Measurements from ENCODE around the gene HOXB6. TPM values are rescaled to one million over a fixed set of nuclear protein-coding genes. Genes with fewer than 3 reads are reported as not detected.
A peak's percentile ranks its signal among the peaks of the same experiment; 100 is the strongest.

The HOXB6 gene
- polyA plus RNA-seq, 4 donors, result 0.45 to 17.5 (median 4.0) TPM

DNA sequence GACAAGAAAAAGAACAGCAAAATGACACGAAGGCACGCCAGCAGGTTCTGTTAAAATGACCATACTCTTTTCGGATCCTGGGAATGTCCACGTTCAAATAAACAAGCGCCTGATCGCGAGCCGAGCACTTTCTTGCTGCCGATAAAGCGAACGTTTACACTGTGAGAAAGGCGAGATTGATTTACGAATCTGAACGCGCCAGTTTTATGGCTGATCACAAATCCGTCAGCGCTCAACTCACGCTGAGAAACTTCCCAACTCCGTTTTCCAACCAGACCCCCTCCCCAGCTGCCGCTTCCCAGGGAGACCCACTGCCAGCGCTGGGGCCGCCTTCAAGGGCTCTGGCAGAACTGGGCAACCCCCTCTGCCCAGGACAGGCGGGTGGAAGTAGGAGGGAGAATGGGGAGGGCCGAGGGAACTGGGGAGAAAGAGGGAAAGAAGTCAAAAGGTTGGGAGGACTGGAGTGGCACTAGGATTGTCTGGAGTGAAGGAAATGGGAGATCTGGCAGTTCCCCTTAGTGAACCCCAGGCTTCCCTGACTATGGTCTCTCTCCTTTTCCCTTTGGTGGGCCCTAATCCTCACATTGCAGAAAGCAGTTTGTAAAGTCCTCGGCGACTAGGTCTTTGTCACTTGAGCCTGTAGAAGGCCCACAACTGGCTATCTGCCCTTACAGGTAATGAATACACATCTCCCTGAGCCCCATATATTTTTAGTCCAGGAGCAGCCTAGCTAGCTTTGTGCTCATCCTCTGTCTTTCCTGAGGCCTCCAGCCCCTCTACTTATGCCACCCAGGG lies 33.6 kb downstream of the HOXB6 start:
- H3K4me3 ChIP-seq (ENCODE audit: low read depth in 1 of 3, low read length in 3 of 3), result peak overlapping the region in 1 of 3 donors; percentile 25
- peaks cover 0 to 99% (median 2%) of the 10 kb centered on the region in 3 donors for H3K27me3 ChIP-seq (ENCODE audit: control insufficient read depth in 3 of 3, insufficient read depth in 3 of 3, low read length in 3 of 3)
- peaks cover 0 to 38% (median 0%) of the 10 kb centered on the region in 3 donors for H3K36me3 ChIP-seq (ENCODE audit: control insufficient read depth in 3 of 3, insufficient read depth in 2 of 3, low read depth in 1 of 3, low read length in 3 of 3)
- no peak for FAIRE-seq
- H3K9me3 ChIP-seq (ENCODE audit: control insufficient read depth in 2 of 2, insufficient read depth in 1 of 2, low read depth in 1 of 2, low read length in 1 of 2), result no peaks in the 10 kb centered on the region
- 23 to 31% (median 28%) methylated on average over 26 of the region's 26 CpGs for WGBS, 3 donors
- no peak for DNase-seq
- H3K4me1 ChIP-seq (ENCODE audit: control insufficient read depth in 3 of 3, insufficient read depth in 2 of 3, low read depth in 1 of 3, low read length in 2 of 3), result peaks cover 0 to 38% (median 7%) of the 10 kb centered on the region in 3 donors
- peak overlapping the region in 2 of 3 donors; percentile 82 to 85 for H3K27ac ChIP-seq (ENCODE audit: low read depth in 1 of 3, low read length in 2 of 3)

DNA sequence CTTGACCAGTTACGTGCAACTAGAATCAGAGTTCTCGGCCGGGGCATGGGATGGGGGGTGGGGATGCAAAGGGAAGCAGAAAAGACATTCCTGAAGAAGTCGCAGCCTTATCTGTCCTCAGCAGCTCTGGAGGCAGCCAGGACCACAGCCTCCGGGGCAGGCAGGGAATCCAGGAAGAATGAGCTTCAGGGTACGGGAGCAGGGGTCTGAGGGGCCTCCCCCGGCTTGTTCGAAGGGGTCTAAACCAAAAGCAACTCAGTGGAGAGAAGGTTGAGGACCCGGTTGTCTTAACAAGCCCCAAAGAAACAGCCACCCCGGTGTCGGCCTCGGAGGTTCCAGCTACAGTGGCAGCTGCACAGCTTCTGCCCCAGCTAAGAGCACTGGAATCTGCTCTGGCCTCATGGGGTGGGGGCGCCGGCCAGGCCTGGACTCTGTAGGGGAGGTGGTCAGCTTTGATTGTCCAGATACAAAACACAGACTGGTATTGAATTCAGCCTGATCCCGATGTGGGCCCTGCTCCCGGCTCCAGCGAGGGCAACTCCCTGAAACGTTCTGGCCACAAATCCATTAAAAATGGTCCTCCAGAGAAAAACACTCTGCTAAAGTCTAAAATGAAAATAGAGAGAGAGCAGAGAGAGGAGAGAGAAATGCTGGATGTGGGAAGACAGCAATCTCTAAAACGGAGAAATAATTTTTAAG lies 34.3 kb downstream of the HOXB6 start:
- FAIRE-seq (no peak), DNase-seq (no peak)
- 17 to 28% (median 25%) methylated on average over 19 of the region's 19 CpGs for WGBS, 3 donors
- H3K4me3 ChIP-seq (ENCODE audit: low read depth in 1 of 3, low read length in 3 of 3), result peak overlapping the region in 1 of 3 donors; percentile 25
- H3K27me3 ChIP-seq (ENCODE audit: control insufficient read depth in 3 of 3, insufficient read depth in 3 of 3, low read length in 3 of 3), result peaks cover 0 to 99% (median 2%) of the 10 kb centered on the region in 3 donors
- peak overlapping the region in 2 of 3 donors; percentile 82 to 85 for H3K27ac ChIP-seq (ENCODE audit: low read depth in 1 of 3, low read length in 2 of 3)
- H3K4me1 ChIP-seq (ENCODE audit: control insufficient read depth in 3 of 3, insufficient read depth in 2 of 3, low read depth in 1 of 3, low read length in 2 of 3), result peaks cover 0 to 41% (median 4%) of the 10 kb centered on the region in 3 donors
- peaks cover 0 to 32% (median 0%) of the 10 kb centered on the region in 3 donors for H3K36me3 ChIP-seq (ENCODE audit: control insufficient read depth in 3 of 3, insufficient read depth in 2 of 3, low read depth in 1 of 3, low read length in 3 of 3)
- H3K9me3 ChIP-seq (ENCODE audit: control insufficient read depth in 2 of 2, insufficient read depth in 1 of 2, low read depth in 1 of 2, low read length in 1 of 2), result no peaks in the 10 kb centered on the region

DNA sequence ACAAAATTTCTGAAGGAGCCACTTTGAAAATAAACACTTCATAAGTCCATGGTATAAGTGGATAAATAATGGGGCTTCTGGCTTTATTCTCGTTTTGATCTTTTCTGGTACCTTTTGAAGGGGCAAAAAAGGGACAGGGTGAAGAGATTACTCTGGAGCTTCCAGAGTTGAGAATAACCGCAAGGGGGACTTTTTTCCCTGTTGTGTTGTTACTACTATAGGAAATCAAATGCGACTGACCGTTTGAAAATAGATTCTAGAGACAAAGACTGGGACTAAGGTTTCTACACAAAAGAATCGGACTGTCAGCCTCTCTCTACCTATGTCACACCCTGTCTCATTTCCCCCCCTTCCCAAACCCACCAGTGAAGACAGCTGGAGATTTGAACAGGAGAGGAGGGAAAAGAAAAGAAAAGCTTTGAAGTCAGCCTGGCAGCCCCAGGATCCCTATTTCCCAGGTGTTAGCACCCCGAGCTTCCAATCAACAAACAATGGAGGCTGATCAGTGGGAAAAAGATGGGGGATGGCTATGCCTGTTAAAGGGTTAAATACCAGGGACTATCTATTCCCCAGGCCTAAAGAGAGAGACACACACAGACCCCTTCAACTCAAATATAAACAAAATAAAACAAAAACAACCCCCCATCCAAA lies 35.0 kb downstream of the HOXB6 start:
- Histone ChIP-seq H3K9me3 (ENCODE audit: control insufficient read depth in 2 of 2, insufficient read depth in 1 of 2, low read depth in 1 of 2, low read length in 1 of 2) (no peaks in the 10 kb centered on the region), H3K27me3 (ENCODE audit: control insufficient read depth in 3 of 3, insufficient read depth in 3 of 3, low read length in 3 of 3) (peaks cover 0 to 99% (median 2%) of the 10 kb centered on the region in 3 donors), H3K4me1 (ENCODE audit: control insufficient read depth in 3 of 3, insufficient read depth in 2 of 3, low read depth in 1 of 3, low read length in 2 of 3) (peaks cover 0 to 45% (median 4%) of the 10 kb centered on the region in 3 donors), H3K36me3 (ENCODE audit: control insufficient read depth in 3 of 3, insufficient read depth in 2 of 3, low read depth in 1 of 3, low read length in 3 of 3) (peaks cover 0 to 35% (median 0%) of the 10 kb centered on the region in 3 donors), H3K4me3 (ENCODE audit: low read depth in 1 of 3, low read length in 3 of 3) (peak overlapping the region in 1 of 3 donors; percentile 25), H3K27ac (ENCODE audit: low read depth in 1 of 3, low read length in 2 of 3) (peak overlapping the region in 2 of 3 donors; percentile 82 to 85)
- DNase-seq (no peak), FAIRE-seq (no peak)
- WGBS, 3 donors, result 14 to 35% (median 34%) methylated on average over 6 of the region's 6 CpGs

DNA sequence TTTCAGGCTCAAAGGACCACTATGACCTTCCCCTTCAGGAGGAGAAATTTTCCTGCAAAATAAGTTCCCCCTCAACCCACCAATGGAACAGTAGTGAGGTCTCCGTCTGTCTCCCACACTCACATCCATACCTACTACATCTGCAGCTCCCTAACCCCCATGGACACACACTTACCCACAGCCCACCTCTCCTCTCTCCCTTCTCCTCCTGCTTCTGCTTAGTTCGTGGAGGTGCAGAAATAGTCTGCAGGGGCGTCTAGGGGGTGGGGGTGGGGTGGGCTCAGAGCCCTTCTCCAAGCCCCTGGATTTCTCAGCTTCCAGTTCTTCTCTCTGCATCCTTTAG lies 35.6 kb downstream of the HOXB6 start:
- FAIRE-seq, result no peak
- H3K4me1 ChIP-seq (ENCODE audit: control insufficient read depth in 3 of 3, insufficient read depth in 2 of 3, low read depth in 1 of 3, low read length in 2 of 3), result peaks cover 0 to 44% (median 4%) of the 10 kb centered on the region in 3 donors
- no peaks in the 10 kb centered on the region for H3K9me3 ChIP-seq (ENCODE audit: control insufficient read depth in 2 of 2, insufficient read depth in 1 of 2, low read depth in 1 of 2, low read length in 1 of 2)
- H3K4me3 ChIP-seq (ENCODE audit: low read depth in 1 of 3, low read length in 3 of 3), result peak overlapping the region in 1 of 3 donors; percentile 25
- H3K27ac ChIP-seq (ENCODE audit: low read depth in 1 of 3, low read length in 2 of 3), result peak overlapping the region in 2 of 3 donors; percentile 82 to 85
- peaks cover 0 to 37% (median 0%) of the 10 kb centered on the region in 3 donors for H3K36me3 ChIP-seq (ENCODE audit: control insufficient read depth in 3 of 3, insufficient read depth in 2 of 3, low read depth in 1 of 3, low read length in 3 of 3)
- 9 to 32% (median 21%) methylated on average over 2 to 3 of the region's 3 CpGs for WGBS, 3 donors
- DNase-seq, result no peak
- H3K27me3 ChIP-seq (ENCODE audit: control insufficient read depth in 3 of 3, insufficient read depth in 3 of 3, low read length in 3 of 3), result peaks cover 0 to 99% (median 2%) of the 10 kb centered on the region in 3 donors

DNA sequence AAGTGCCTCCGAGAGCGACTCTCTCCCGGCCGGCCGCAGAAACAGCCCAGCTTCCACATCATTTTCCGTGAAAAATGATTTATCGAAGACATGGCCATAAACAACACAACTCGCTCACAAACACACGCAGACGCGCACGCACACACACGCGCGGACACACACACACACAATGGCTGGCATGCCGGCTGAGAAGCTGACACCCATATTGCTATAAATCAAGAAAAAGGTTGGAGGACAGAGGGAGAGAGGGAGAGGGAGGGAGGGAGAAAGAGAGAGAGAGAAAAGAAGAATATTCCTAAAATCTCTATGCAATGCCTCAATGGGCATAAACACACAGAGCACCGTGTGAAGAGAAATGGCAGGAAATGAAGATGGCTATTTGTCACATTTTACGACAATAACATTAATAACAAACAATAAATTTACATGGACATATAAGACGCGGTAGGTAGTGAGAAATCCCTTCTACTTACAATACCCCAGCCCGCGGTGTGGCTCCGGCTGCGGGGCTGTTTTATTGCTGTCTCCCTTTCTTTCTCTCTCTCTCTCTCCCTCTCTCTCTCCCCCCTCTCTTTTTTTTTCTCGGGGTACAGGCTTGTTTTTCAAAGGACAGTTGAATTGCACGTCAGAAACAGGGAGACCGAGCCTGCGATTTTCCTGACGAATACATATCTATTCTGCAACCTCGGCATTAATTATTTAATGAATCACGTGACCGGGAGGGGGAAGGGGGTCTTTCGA lies 36.1 kb downstream of the HOXB6 start:
- DNase-seq, result peak in 1 of 2 donors; percentile 22
- WGBS, 3 donors, result 16 to 30% (median 18%) methylated on average over 33 of the region's 33 CpGs
- peaks cover 0 to 41% (median 4%) of the 10 kb centered on the region in 3 donors for H3K4me1 ChIP-seq (ENCODE audit: control insufficient read depth in 3 of 3, insufficient read depth in 2 of 3, low read depth in 1 of 3, low read length in 2 of 3)
- FAIRE-seq, result no peak
- peak overlapping the region in 1 of 3 donors; percentile 11 for H3K4me3 ChIP-seq (ENCODE audit: low read depth in 1 of 3, low read length in 3 of 3)
- no peaks in the 10 kb centered on the region for H3K9me3 ChIP-seq (ENCODE audit: control insufficient read depth in 2 of 2, insufficient read depth in 1 of 2, low read depth in 1 of 2, low read length in 1 of 2)
- peak overlapping the region in 2 of 3 donors; percentile 64 to 85 for H3K27ac ChIP-seq (ENCODE audit: low read depth in 1 of 3, low read length in 2 of 3)
- H3K36me3 ChIP-seq (ENCODE audit: control insufficient read depth in 3 of 3, insufficient read depth in 2 of 3, low read depth in 1 of 3, low read length in 3 of 3), result peaks cover 0 to 36% (median 0%) of the 10 kb centered on the region in 3 donors
- peaks cover 0 to 97% (median 2%) of the 10 kb centered on the region in 3 donors for H3K27me3 ChIP-seq (ENCODE audit: control insufficient read depth in 3 of 3, insufficient read depth in 3 of 3, low read length in 3 of 3)

DNA sequence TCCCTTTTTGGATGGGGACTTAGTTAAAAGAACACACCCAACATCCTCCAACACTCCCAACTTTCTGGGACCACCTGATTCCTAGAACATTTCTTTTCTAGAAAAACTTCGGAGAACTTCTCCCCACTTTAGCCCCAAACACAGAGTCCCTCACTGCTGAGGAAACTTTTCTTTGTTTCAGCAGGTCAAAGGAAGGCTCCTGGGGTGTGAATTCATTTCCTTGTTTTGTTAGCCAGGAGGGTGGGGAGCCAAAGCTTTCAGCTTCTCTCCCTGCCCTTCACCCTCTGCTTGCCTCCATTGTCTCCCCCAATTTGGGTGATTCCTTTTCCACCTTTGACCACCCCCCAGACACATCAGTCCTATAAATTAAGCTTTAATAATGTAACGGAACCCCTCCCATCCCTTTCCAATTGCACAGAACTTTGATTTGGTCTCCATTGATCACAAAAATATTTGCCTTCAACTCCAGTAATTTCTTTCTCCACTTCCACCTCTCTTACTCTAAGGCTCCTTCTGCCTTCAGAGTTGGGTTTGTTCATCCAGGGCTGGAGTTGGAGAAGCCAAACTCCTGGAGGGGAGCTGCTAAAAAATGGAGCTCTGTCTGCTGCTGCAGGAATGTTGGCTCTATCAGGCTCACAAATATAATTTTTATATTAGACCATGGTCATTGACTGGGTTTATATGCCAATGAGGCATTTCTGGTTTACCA lies 37.0 kb downstream of the HOXB6 start:
- peaks cover 0 to 97% (median 2%) of the 10 kb centered on the region in 3 donors for H3K27me3 ChIP-seq (ENCODE audit: control insufficient read depth in 3 of 3, insufficient read depth in 3 of 3, low read length in 3 of 3)
- no peak for FAIRE-seq
- peaks cover 0 to 34% (median 0%) of the 10 kb centered on the region in 3 donors for H3K36me3 ChIP-seq (ENCODE audit: control insufficient read depth in 3 of 3, insufficient read depth in 2 of 3, low read depth in 1 of 3, low read length in 3 of 3)
- 27 to 58% (median 50%) methylated on average over 2 of the region's 2 CpGs for WGBS, 3 donors
- peak overlapping the region in 2 of 3 donors; percentile 48 to 85 for H3K27ac ChIP-seq (ENCODE audit: low read depth in 1 of 3, low read length in 2 of 3)
- DNase-seq, result no peak
- no peaks in the 10 kb centered on the region for H3K9me3 ChIP-seq (ENCODE audit: control insufficient read depth in 2 of 2, insufficient read depth in 1 of 2, low read depth in 1 of 2, low read length in 1 of 2)
- H3K4me3 ChIP-seq (ENCODE audit: low read depth in 1 of 3, low read length in 3 of 3), result peak overlapping the region in 1 of 3 donors; percentile 11
- peaks cover 0 to 41% (median 4%) of the 10 kb centered on the region in 3 donors for H3K4me1 ChIP-seq (ENCODE audit: control insufficient read depth in 3 of 3, insufficient read depth in 2 of 3, low read depth in 1 of 3, low read length in 2 of 3)

DNA sequence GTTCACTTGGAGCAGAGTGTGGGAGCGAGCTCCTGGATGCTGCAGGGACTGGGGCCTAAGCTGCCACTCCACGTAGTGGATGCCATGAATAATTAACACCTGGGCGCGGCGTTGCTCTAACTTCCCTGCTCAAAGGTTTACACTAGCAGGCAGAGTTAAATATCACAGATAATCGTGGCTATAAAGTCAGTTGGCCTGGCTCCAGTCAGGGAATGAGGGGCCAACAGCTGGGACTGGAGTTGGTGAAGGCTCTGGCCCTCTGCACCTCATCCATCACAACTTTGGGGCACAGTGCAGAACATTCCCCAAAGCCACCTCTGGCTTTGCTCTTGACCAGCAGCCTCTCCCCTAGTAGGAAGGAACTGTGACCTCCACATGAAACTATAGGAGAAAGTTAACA lies 37.6 kb downstream of the HOXB6 start:
- FAIRE-seq, result no peak
- WGBS, 3 donors, result 12 to 41% (median 18%) methylated on average over 6 of the region's 6 CpGs
- Histone ChIP-seq H3K4me3 (ENCODE audit: low read depth in 1 of 3, low read length in 3 of 3) (no peak overlapping the region), H3K27me3 (ENCODE audit: control insufficient read depth in 3 of 3, insufficient read depth in 3 of 3, low read length in 3 of 3) (peaks cover 0 to 97% (median 2%) of the 10 kb centered on the region in 3 donors), H3K4me1 (ENCODE audit: control insufficient read depth in 3 of 3, insufficient read depth in 2 of 3, low read depth in 1 of 3, low read length in 2 of 3) (peaks cover 0 to 36% (median 4%) of the 10 kb centered on the region in 3 donors), H3K27ac (ENCODE audit: low read depth in 1 of 3, low read length in 2 of 3) (peak overlapping the region; percentile 37 to 85 (median 48)), H3K36me3 (ENCODE audit: control insufficient read depth in 3 of 3, insufficient read depth in 2 of 3, low read depth in 1 of 3, low read length in 3 of 3) (peaks cover 0 to 31% (median 0%) of the 10 kb centered on the region in 3 donors), H3K9me3 (ENCODE audit: control insufficient read depth in 2 of 2, insufficient read depth in 1 of 2, low read depth in 1 of 2, low read length in 1 of 2) (no peaks in the 10 kb centered on the region)
- DNase-seq, result peak in 1 of 2 donors; percentile 61

Data from small intestine (tissue), 7 donors.